Coronary artery (tissue), 2 donors: ENCODE data around the gene COL5A1.

Experiments used
- DNase-seq: peaks from one replicate; pipeline ENCODE4 v3.0.0-alpha.2; 2017; ENCODE audit warnings: low spot score
- H3K27ac ChIP-seq, 2 donors: fragments of 200-600 bp; sonication (generic); one replicate each; pipeline ENCODE4 v1.5.1; 2016 to 2019
- H3K4me3 ChIP-seq: fragments of 200-600 bp; sonication (generic); 2 replicates; pipeline ENCODE4 v1.5.1; 2016; ENCODE audit warnings: mild to moderate bottlenecking, moderate library complexity
- CTCF ChIP-seq: fragments of 200-600 bp; sonication (generic); IDR thresholded peaks from one replicate; pipeline ENCODE4 v1.5.1; 2019; ENCODE audit warnings: antibody characterized with exemption

The COL5A1 gene

GRCh38 chr9:134820901-134821300 is 179.3 kb downstream of the COL5A1 start:
- H3K4me3 ChIP-seq: no peak overlapping the region
- no peak overlapping the region for H3K27ac ChIP-seq
- DNase-seq: no peak
- TF ChIP-seq CTCF: no peak

GRCh38 chr9:134822541-134822940 is 180.9 kb downstream of the COL5A1 start:
- Histone ChIP-seq H3K4me3 (no peak overlapping the region), H3K27ac (no peak overlapping the region)
- TF ChIP-seq CTCF: no peak
- no peak for DNase-seq

GRCh38 chr9:134823623-134824022 is 182.0 kb downstream of the COL5A1 start:
- no peak for DNase-seq
- TF ChIP-seq CTCF: no peak
- Histone ChIP-seq H3K4me3 (no peak overlapping the region), H3K27ac (no peak overlapping the region)

GRCh38 chr9:134824583-134824982 is 183.0 kb downstream of the COL5A1 start:
- H3K4me3 ChIP-seq: no peak overlapping the region
- TF ChIP-seq CTCF: no peak

GRCh38 chr9:134825025-134825424 is 183.4 kb downstream of the COL5A1 start:
- H3K4me3 ChIP-seq: no peak overlapping the region
- TF ChIP-seq CTCF: no peak
- DNase-seq: no peak
- no peak overlapping the region for H3K27ac ChIP-seq

More at GRCh38 chr9:134824583-134824982, 183.0 kb downstream of the COL5A1 start:
- H3K27ac ChIP-seq: no peak overlapping the region
- no peak for DNase-seq

- no peak for DNase-seq
- Histone ChIP-seq H3K27ac (no peak overlapping the region), H3K4me3 (no peak overlapping the region)
- TF ChIP-seq CTCF: no peak
Measured at GRCh38 chr9:134826336-134827285, 185.0 kb downstream of the COL5A1 start.

- no peak overlapping the region for H3K4me3 ChIP-seq
- DNase-seq: no peak
- no peak for TF ChIP-seq CTCF
- no peak overlapping the region for H3K27ac ChIP-seq
Measured at GRCh38 chr9:134827559-134827958, 186.0 kb downstream of the COL5A1 start.
